NCI-H1436 treated with DMSO at 0.1 percent for 48 hours (cell line): ENCODE results near the gene ARL15.

Experiments
- DNase-seq: peaks from one replicate; lab custom pipeline; 2025; lab: John Stamatoyannopoulos, UW

ARL15 gene

GRCh38 chr5:54247226-54247625 is 63.1 kb downstream of the ARL15 start:
- no peak for DNase-seq

- DNase-seq: no peak
Measured at GRCh38 chr5:54243483-54244080, 66.8 kb downstream of the ARL15 start.

- no peak for DNase-seq
Measured at GRCh38 chr5:54242297-54242696, 68.1 kb downstream of the ARL15 start.

GRCh38 chr5:54234304-54234933 is 76.0 kb downstream of the ARL15 start:
- no peak for DNase-seq

GRCh38 chr5:54230936-54231685 is 79.3 kb downstream of the ARL15 start:
- DNase-seq: no peak

GRCh38 chr5:54229041-54229780 is 81.2 kb downstream of the ARL15 start:
- DNase-seq: no peak

GRCh38 chr5:54227759-54228158 is 82.6 kb downstream of the ARL15 start:
- DNase-seq: no peak

- no peak for DNase-seq
Measured at GRCh38 chr5:54227109-54227508, 83.3 kb downstream of the ARL15 start.

- no peak for DNase-seq
Measured at GRCh38 chr5:54226215-54226614, 84.2 kb downstream of the ARL15 start.

- DNase-seq: no peak
Measured at GRCh38 chr5:54224103-54224826, 86.1 kb downstream of the ARL15 start.

- no peak for DNase-seq
Measured at GRCh38 chr5:54222336-54222735, 88.0 kb downstream of the ARL15 start.

GRCh38 chr5:54221135-54221534 is 89.2 kb downstream of the ARL15 start:
- no peak for DNase-seq

GRCh38 chr5:54220230-54221040 is 89.9 kb downstream of the ARL15 start:
- no peak for DNase-seq

- DNase-seq: peak; percentile 4
Measured at GRCh38 chr5:54217826-54218503, 92.4 kb downstream of the ARL15 start.

GRCh38 chr5:54215233-54215736 is 95.1 kb downstream of the ARL15 start:
- DNase-seq: no peak

GRCh38 chr5:54214722-54215121 is 95.7 kb downstream of the ARL15 start:
- no peak for DNase-seq

- DNase-seq: no peak
Measured at GRCh38 chr5:54212331-54212730, 98.0 kb downstream of the ARL15 start.

- no peak for DNase-seq
Measured at GRCh38 chr5:54211912-54212311, 98.5 kb downstream of the ARL15 start.

- DNase-seq: no peak
Measured at GRCh38 chr5:54207566-54207965, 102.8 kb downstream of the ARL15 start.

- DNase-seq: no peak
Measured at GRCh38 chr5:54206580-54207229, 103.7 kb downstream of the ARL15 start.
